ENCODE measurements around the gene NPAS3.

Gene NPAS3

DNA sequence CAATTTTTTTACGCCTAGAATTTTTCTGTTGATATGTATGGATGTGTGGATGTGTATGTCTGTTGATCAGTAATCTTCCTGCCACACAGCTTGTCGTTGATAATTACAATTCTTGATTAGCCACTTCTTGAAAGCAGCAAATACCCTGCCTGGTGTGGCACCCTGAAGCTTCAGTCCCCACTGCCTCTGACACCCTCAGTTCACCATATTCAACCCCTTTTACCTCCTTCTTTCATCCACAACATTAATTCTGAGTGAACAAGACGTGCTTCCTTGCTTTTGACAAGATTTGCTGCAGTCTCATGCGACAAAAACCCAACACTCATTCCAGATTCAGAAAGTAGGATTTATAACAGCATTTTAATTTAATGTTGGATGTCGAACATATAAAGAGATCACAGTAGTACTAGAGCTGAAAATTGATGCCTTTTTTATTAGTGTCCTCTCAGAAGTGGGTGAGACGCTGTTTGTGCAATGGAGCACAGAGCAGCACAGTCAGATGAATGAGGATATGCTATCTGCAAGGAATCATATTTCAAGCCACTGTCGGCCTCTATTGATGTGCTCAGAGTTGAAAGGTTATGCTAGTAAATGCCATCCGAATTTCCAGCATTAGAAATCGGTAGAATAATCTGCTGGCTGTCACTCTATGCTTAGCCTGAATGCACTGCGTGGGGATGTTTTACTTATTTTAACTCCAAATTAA, 628.5 kb downstream of the NPAS3 start:
- TF ChIP-seq, protein P1, sequence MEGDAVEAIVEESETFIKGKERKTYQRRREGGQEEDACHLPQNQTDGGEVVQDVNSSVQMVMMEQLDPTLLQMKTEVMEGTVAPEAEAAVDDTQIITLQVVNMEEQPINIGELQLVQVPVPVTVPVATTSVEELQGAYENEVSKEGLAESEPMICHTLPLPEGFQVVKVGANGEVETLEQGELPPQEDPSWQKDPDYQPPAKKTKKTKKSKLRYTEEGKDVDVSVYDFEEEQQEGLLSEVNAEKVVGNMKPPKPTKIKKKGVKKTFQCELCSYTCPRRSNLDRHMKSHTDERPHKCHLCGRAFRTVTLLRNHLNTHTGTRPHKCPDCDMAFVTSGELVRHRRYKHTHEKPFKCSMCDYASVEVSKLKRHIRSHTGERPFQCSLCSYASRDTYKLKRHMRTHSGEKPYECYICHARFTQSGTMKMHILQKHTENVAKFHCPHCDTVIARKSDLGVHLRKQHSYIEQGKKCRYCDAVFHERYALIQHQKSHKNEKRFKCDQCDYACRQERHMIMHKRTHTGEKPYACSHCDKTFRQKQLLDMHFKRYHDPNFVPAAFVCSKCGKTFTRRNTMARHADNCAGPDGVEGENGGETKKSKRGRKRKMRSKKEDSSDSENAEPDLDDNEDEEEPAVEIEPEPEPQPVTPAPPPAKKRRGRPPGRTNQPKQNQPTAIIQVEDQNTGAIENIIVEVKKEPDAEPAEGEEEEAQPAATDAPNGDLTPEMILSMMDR (IDR thresholded peaks at IDR 0.05; ENCODE audit: borderline replicate concordance, insufficient read depth, low read depth, low read length): no peak
- no peak overlapping the region for H3K4me3 ChIP-seq (ENCODE audit: low read depth, low read length)

DNA sequence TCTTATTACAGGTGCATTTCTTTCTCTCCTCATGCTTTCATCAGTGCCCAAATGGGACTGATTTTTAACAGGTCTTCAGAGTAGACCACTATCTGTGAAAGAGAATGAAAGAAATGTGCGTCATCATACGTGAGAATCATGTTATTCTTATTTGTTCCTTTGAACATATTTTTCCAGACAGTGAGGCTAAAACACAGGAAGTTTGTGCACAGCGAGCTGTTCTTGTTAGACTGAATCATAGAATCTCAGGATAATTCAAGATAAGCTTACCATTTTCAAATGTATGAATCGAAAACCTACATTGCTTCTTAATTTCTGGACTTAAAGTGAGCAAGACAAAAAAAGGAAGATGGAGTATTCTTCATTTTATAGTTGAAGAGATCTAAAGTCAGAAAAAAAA, 629.1 kb downstream of the NPAS3 start:
- TF ChIP-seq, protein P1 (IDR thresholded peaks at IDR 0.05; ENCODE audit: borderline replicate concordance, insufficient read depth, low read depth, low read length): no peak
- H3K4me3 ChIP-seq (ENCODE audit: low read depth, low read length): no peak overlapping the region

DNA sequence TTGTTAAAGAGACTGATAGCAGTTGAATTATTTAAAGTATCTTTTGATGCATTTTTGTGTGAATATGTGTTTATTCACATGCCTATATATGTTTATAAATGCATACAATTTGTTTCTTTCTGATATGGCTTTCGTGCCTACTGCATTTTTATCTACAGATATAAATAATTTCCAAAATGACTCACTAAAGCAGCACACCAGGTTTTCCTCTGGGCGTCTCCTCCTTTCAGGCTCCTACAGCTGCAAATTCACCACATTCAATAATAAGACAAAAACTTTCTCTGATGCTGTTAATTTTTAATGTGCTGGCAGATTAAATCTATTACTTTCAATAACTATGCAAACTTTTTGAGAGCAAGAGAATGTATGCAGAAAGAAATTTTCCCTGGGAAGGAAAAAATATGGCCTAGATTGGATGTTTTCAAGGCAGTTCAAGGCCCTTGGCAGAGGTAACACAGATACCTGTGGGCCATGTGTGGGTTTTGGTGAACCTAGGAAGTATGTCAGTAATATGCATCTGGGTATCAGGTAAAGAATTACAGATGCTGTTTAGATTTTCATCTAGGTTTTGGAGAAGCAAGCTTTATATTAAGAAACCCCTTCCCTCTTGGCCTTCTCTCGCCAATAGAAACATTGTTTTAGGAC, 630.4 kb downstream of the NPAS3 start:
- no peak overlapping the region for H3K4me3 ChIP-seq (ENCODE audit: low read depth, low read length)

DNA sequence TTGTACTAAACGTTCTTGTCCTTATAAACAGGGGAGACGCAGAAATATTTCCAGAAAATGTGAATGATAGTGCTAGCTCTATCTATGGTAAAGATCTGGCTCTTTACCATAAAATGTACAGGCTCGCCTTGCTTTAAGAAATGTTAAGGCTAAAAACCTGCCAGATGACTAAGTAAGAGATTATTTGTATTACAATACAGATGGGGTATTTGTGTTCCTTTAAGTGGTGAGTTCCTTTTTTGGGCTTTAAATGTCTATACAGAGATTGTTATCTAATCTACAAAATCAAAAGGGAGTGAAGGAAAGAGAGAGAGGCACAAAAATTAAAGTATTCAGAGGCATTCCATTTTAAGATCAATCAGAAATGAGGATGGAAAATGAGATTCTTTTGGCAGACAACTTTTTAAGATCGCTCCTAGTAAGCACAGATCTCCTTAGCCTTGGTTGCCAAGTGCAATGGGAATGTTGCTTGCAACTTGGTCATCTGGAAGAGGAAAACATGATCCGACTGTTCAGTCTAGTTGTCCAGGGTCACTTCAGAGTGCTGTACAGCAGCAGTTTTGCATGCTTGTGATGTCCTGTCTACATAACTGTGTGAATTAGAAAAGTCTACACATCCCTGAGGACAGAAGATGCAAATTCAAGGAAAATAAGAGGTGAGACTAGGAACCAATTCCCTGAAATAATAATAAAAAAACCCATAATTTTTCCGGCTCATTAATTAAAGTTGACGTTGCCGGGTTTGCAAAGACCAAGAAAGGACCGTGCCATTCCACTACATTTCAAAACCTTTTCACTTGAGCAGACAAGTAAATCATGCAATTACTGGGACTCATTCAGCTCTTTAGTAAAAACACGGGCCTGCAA, 631.4 kb downstream of the NPAS3 start:
- H3K4me3 ChIP-seq (ENCODE audit: low read depth, low read length): no peak overlapping the region
- TF ChIP-seq, protein P1 (IDR thresholded peaks at IDR 0.05; ENCODE audit: borderline replicate concordance, insufficient read depth, low read depth, low read length): no peak

More for the DNA sequence above, 630.4 kb downstream of the NPAS3 start:
- TF ChIP-seq, protein P1 (IDR thresholded peaks at IDR 0.05; ENCODE audit: borderline replicate concordance, insufficient read depth, low read depth, low read length): no peak

DNA sequence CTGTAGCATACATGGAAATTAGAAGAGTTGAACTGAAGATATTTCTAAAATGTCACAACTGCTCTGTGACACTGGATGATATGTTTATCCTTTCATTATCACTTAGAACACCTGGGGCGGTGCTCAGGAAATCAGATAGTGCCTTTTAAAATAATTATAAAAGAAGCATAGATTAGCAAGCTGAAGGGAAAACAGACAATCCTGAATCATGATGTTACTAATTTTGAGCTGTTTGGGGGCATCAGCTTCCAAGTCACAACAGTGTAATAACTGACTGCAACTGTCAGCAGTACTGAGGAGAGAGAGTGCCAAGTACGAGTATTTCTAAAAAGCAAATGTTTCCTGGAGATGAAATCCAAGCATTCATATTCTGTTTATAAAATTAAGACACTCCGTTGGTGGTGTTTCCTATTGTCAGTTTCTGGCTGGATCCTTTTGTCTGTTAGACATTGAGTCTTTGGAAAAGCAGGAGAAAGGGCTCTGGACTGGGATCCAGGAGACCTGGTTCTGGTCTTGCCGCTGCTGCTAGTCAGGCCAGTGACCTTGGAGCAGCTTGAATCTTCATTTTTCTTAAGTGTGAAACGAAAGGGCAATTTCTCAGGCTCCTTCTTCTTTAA, 632.1 kb downstream of the NPAS3 start:
- TF ChIP-seq, protein P1 (IDR thresholded peaks at IDR 0.05; ENCODE audit: borderline replicate concordance, insufficient read depth, low read depth, low read length): no peak
- no peak overlapping the region for H3K4me3 ChIP-seq (ENCODE audit: low read depth, low read length)

DNA sequence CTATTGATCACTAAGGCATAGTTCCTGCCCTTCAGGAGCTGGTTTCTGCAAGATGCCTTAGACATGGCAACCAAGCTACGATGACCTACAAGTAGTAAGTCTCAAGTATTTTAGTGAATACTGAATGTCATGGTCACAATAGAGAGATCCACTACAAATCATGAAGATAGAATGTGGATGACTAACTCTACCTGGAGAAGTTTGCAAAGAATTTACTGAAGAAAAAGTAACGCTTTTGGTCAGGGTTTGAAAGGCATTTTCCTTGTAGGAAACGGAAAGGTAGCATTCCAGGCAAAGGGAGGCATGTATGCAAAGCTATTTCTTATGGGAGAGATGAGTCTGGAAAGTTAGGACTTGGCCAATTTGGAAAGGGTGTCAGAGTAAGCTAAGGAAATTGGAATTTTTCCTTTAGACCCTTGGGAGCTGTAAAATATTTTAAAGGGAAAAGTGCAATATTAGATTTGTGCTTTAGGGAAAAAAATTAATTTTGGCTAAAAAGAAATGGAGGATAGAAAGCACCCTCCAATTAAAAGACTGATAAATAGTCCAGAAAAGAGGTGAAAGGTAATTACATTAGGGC, 634.7 kb downstream of the NPAS3 start:
- TF ChIP-seq, protein P1 (IDR thresholded peaks at IDR 0.05; ENCODE audit: borderline replicate concordance, insufficient read depth, low read depth, low read length): no peak
- no peak overlapping the region for H3K4me3 ChIP-seq (ENCODE audit: low read depth, low read length)

Measured in GM12875 (cell line).